ENCODE measurements around the gene BBS9. TPM values are rescaled to one million over a fixed set of nuclear protein-coding genes. Genes with fewer than 3 reads are reported as not detected.

The BBS9 gene
- total and polyA plus RNA-seq, 2 of the 4 experiments (the other 2 are of a cell fraction) = 7.9 to 9.5 TPM

DNA sequence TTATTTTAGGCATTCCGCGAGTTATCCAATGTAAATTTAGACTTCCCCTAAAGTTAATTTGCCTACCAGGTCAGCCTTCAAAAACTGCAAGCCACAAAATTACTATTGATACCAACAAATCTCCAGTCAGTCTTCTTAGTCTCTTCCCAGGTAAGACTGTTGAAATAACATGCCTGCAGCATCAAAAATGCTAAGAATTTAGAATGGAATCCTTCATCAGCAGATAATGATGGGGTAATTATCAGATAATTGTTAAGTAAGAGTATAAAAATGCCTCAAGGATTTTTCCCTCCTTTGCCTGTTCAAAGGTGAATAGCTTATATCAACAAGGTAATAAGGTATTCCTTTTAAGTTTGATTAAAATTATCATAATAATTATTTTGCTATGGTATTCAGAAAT lies 228.5 kb downstream of the BBS9 start:
- Histone ChIP-seq H2BK15ac (ENCODE audit: low read depth, low read length) (no peak overlapping the region), H3K9ac (ENCODE audit: low read depth, low read length) (no peak overlapping the region), H3K4me3 (ENCODE audit: insufficient read depth, low read depth, low read length) (no peak overlapping the region), H2BK20ac (ENCODE audit: low read depth, low read length) (no peak overlapping the region), H2BK5ac (ENCODE audit: low read depth, low read length, poor library complexity, severe bottlenecking) (no peak overlapping the region), H3K36me3 (ENCODE audit: control insufficient read depth, insufficient read depth, low read length) (no peaks in the 10 kb centered on the region), H3K79me1 (ENCODE audit: low read depth in 1 of 2, low read length in 2 of 2) (no peaks in the 10 kb centered on the region), H2AFZ (replicated peaks; ENCODE audit: low read length, poor library complexity) (no peak overlapping the region), H3K18ac (ENCODE audit: low read depth, low read length) (no peak overlapping the region), H4K5ac (ENCODE audit: low read depth, low read length) (no peak overlapping the region), H3K56ac (ENCODE audit: extremely low read depth, insufficient read depth, low read length) (no peak overlapping the region), H3K9me1 (ENCODE audit: insufficient read depth, low read length) (no peaks in the 10 kb centered on the region), H3K23ac (ENCODE audit: low read depth, low read length) (no peak overlapping the region), H3K9me3 (ENCODE audit: control insufficient read depth, insufficient read depth, low read length) (no peaks in the 10 kb centered on the region), H4K91ac (ENCODE audit: insufficient read depth, low read depth, low read length) (no peak overlapping the region), H3K14ac (replicated peaks; ENCODE audit: low read depth, low read length) (no peak overlapping the region), H3K4me1 (ENCODE audit: control insufficient read depth, insufficient read depth, low read length) (no peaks in the 10 kb centered on the region), H2AK9ac (replicated peaks; ENCODE audit: low read depth, low read length, poor library complexity) (no peak overlapping the region), H4K20me1 (ENCODE audit: insufficient read depth, low read length) (no peaks in the 10 kb centered on the region), H3K4me2 (ENCODE audit: low read depth, low read length) (no peak overlapping the region), H3K27me3 (ENCODE audit: control insufficient read depth, insufficient read depth, low read length) (no peaks in the 10 kb centered on the region), H3K4ac (ENCODE audit: low read depth, low read length) (no peak overlapping the region), H2AK5ac (ENCODE audit: low read depth, low read length) (no peak overlapping the region), H3K27ac (ENCODE audit: insufficient read depth, low read length) (no peak overlapping the region), H2BK120ac (ENCODE audit: low read depth, low read length) (no peak overlapping the region), H4K8ac (ENCODE audit: low read depth in 2 of 2, low read length in 2 of 2) (no peak overlapping the region)
- DNase-seq (no peak), ATAC-seq (ENCODE audit: low read depth) (no peak)
- POLR2A ChIA-PET (ENCODE audit: unreplicated experiment) = no interaction called here
- WGBS, 2 experiments (ENCODE audit: extremely low coverage in 2 of 2, insufficient read length in 1 of 2) = no CpG with 5 or more reads among the region's 2 CpGs
- intact Hi-C loops (cut with micrococcal nuclease) = no loop called here
- CTCF ChIA-PET = no interaction called here
- TF ChIP-seq BHLHE40 (IDR thresholded peaks at IDR 0.05; ENCODE audit: low read depth, low read length) (no peak), RFX5 (IDR thresholded peaks at IDR 0.05; ENCODE audit: low read depth, low read length) (no peak), MAZ (IDR thresholded peaks at IDR 0.05; ENCODE audit: borderline replicate concordance, low read depth, low read length) (no peak), NFE2L2 (IDR thresholded peaks at IDR 0.05; ENCODE audit: low read depth, low read length) (no peak), RCOR1 (IDR thresholded peaks at IDR 0.05; ENCODE audit: insufficient replicate concordance, low read length) (no peak), CEBPB (IDR thresholded peaks at IDR 0.05; ENCODE audit: low read depth, low read length) (no peak), POLR2A (IDR thresholded peaks at IDR 0.05; ENCODE audit: low read depth, low read length) (no peak), SMC3 (IDR thresholded peaks at IDR 0.05; ENCODE audit: low read depth, low read length) (no peak), MXI1 (IDR thresholded peaks at IDR 0.05; ENCODE audit: borderline replicate concordance, low read depth, low read length) (no peak), MAFK (IDR thresholded peaks at IDR 0.05; ENCODE audit: low read depth, low read length) (no peak), RAD21 (IDR thresholded peaks at IDR 0.05; ENCODE audit: low read length) (no peak), CHD1 (IDR thresholded peaks at IDR 0.05; ENCODE audit: low read depth, low read length) (no peak), FOS (IDR thresholded peaks at IDR 0.05; ENCODE audit: low read depth, low read length) (no peak)
- TF ChIP-seq, protein P1, sequence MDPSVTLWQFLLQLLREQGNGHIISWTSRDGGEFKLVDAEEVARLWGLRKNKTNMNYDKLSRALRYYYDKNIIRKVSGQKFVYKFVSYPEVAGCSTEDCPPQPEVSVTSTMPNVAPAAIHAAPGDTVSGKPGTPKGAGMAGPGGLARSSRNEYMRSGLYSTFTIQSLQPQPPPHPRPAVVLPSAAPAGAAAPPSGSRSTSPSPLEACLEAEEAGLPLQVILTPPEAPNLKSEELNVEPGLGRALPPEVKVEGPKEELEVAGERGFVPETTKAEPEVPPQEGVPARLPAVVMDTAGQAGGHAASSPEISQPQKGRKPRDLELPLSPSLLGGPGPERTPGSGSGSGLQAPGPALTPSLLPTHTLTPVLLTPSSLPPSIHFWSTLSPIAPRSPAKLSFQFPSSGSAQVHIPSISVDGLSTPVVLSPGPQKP (IDR thresholded peaks at IDR 0.05; ENCODE audit: borderline replicate concordance, low read depth, low read length) = no peak
- TF ChIP-seq, protein P2, sequence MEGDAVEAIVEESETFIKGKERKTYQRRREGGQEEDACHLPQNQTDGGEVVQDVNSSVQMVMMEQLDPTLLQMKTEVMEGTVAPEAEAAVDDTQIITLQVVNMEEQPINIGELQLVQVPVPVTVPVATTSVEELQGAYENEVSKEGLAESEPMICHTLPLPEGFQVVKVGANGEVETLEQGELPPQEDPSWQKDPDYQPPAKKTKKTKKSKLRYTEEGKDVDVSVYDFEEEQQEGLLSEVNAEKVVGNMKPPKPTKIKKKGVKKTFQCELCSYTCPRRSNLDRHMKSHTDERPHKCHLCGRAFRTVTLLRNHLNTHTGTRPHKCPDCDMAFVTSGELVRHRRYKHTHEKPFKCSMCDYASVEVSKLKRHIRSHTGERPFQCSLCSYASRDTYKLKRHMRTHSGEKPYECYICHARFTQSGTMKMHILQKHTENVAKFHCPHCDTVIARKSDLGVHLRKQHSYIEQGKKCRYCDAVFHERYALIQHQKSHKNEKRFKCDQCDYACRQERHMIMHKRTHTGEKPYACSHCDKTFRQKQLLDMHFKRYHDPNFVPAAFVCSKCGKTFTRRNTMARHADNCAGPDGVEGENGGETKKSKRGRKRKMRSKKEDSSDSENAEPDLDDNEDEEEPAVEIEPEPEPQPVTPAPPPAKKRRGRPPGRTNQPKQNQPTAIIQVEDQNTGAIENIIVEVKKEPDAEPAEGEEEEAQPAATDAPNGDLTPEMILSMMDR (conservative IDR thresholded peaks at IDR 0.05; ENCODE audit: low read depth, low read length) = no peak
- TF ChIP-seq, protein P3, sequence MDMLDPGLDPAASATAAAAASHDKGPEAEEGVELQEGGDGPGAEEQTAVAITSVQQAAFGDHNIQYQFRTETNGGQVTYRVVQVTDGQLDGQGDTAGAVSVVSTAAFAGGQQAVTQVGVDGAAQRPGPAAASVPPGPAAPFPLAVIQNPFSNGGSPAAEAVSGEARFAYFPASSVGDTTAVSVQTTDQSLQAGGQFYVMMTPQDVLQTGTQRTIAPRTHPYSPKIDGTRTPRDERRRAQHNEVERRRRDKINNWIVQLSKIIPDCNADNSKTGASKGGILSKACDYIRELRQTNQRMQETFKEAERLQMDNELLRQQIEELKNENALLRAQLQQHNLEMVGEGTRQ (IDR thresholded peaks at IDR 0.05; ENCODE audit: low read depth, low read length) = no peak
- no TSS peak for BruUV-seq (replicated peaks)
- in situ Hi-C loops (cut with MboI; ENCODE audit: low sequenced_read_pairs) = no loop called here
- dilution Hi-C loops (cut with HindIII; ENCODE audit: low sequenced_read_pairs, unreplicated experiment) = no loop called here
